AG09309 (cell line): Measurements from ENCODE around the gene MAN2A2.

Source experiments
- DNase-seq: peaks from one replicate; pipeline ENCODE4 v3.0.0-alpha.2; 2010; ENCODE audit warnings: low read depth
- H3K4me3 ChIP-seq: 2 replicates; pipeline ENCODE4 v1.5.1; 2011; ENCODE audit warnings: mild to moderate bottlenecking, low read depth, low read length, moderate library complexity; ENCODE audit not compliant: control insufficient read depth
- TF ChIP-seq, protein P1 (sequence below): IDR thresholded peaks from 2 replicates; pipeline ENCODE4 v1.5.1; 2011; ENCODE audit warnings: mild to moderate bottlenecking, low read depth, low read length, inconsistent platforms; ENCODE audit not compliant: insufficient read depth, control insufficient read depth; ENCODE audit errors: missing control alignments

The MAN2A2 gene

DNA sequence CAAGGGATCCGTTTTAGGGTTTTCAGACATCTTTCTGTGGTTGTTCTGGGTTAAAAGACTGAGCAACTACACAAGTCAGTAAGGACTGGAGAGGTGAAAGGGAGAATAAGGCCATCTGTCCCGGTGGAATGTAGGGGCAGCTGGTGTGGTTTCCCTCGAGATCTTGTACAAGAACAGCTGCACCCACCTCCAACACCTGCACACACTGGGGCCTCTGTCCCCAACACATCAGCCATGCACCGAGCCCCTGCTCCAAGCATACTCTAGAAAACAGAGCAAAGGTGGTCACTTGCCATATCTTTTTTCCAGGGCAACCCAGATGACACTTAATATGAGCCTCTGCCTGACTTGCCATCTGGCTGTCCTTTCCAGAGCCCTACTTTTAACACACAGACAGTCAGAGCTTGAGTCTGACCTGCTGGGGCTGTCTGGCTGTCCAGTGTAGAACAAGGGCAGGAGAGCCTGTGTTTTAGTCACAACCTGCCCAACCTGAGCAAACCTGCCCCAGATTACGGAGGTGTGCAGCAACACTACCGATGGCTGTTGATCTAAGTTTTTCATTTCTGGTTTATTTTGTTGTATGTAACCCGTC is 12.2 kb downstream of the MAN2A2 start:
- DNase-seq, result no peak
- TF ChIP-seq, protein P1, sequence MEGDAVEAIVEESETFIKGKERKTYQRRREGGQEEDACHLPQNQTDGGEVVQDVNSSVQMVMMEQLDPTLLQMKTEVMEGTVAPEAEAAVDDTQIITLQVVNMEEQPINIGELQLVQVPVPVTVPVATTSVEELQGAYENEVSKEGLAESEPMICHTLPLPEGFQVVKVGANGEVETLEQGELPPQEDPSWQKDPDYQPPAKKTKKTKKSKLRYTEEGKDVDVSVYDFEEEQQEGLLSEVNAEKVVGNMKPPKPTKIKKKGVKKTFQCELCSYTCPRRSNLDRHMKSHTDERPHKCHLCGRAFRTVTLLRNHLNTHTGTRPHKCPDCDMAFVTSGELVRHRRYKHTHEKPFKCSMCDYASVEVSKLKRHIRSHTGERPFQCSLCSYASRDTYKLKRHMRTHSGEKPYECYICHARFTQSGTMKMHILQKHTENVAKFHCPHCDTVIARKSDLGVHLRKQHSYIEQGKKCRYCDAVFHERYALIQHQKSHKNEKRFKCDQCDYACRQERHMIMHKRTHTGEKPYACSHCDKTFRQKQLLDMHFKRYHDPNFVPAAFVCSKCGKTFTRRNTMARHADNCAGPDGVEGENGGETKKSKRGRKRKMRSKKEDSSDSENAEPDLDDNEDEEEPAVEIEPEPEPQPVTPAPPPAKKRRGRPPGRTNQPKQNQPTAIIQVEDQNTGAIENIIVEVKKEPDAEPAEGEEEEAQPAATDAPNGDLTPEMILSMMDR, result no peak
- no peak overlapping the region for H3K4me3 ChIP-seq

GRCh38 chr15:90915808-90916440 is 12.8 kb downstream of the MAN2A2 start:
- H3K4me3 ChIP-seq, result no peak overlapping the region
- TF ChIP-seq, protein P1, result no peak
- DNase-seq, result no peak

GRCh38 chr15:90916461-90916860 is 13.4 kb downstream of the MAN2A2 start:
- no peak for DNase-seq
- H3K4me3 ChIP-seq, result no peak overlapping the region
- TF ChIP-seq, protein P1, result no peak

DNA sequence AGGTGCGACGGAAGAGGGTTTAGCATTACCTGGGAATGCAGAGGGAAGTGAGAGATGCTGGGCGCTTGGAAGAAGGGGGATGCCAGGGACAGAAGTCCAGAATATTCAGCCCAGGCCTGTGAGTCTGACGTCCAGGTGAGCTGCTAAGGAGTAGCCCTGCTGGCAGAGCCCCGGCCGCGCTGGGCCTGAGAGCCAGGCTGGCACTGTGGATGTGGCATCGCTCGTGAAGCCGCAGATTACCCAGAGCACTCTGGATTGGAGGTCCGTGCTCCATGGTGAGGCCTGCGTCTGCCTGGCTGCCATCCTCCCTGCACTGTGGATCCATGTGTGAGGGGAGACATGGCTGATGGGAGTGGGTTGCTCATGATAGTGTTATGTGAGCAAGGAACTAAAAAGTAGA is 14.5 kb downstream of the MAN2A2 start:
- H3K4me3 ChIP-seq, result no peak overlapping the region
- TF ChIP-seq, protein P1, result no peak
- DNase-seq, result no peak

GRCh38 chr15:90918034-90918788 is 15.1 kb downstream of the MAN2A2 start:
- TF ChIP-seq, protein P1, result no peak
- no peak for DNase-seq
- H3K4me3 ChIP-seq, result no peak overlapping the region

DNA sequence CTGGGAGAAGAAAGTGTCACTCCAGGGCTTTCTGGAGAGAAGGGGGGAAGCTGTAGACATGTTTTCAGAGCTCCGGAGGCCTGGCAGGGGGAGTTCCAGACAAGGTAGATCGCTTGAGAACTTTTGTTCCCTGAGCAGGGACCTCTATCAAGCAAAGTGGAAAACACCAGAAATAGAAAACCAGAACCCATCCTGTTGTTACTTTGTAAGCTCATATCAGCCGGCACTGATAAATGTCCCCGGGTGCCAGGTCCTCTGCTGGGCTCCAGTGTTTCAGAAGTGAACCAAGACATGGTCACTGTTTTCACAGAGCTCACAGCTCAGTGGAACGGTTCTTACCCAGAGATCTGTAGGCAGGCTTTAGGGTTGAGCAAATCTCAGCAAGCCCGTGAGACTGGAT is 15.7 kb downstream of the MAN2A2 start:
- TF ChIP-seq, protein P1, result no peak
- H3K4me3 ChIP-seq, result no peak overlapping the region
- no peak for DNase-seq
